Hepatocyte (in vitro differentiated cells): ENCODE data around the gene FN1. TPM values are rescaled to one million over a fixed set of nuclear protein-coding genes. Genes with fewer than 3 reads are reported as not detected.

ENCODE experiments used
- DNase-seq: peaks from one replicate; pipeline ENCODE4 v3.0.0-alpha.2; 2016; ENCODE audit warnings: low spot score
- H2AFZ ChIP-seq: fragments of 200-600 bp; sonication (generic); 2 replicates; pipeline ENCODE4 v1.6.0; 2016; ENCODE audit warnings: antibody characterized with exemption, mild to moderate bottlenecking
- H3K27ac ChIP-seq: fragments of 200-600 bp; sonication (generic); 2 replicates; pipeline ENCODE4 v1.5.1; 2016; ENCODE audit warnings: mild to moderate bottlenecking
- H3K27me3 ChIP-seq: fragments of 200-600 bp; sonication (generic); 2 replicates; pipeline ENCODE4 v1.6.1; 2016
- H3K36me3 ChIP-seq: fragments of 200-600 bp; sonication (generic); replicated peaks from 2 replicates; pipeline ENCODE4 v1.5.1; 2016; ENCODE audit warnings: low read depth; ENCODE audit not compliant: insufficient read depth
- H3K4me1 ChIP-seq: fragments of 200-600 bp; sonication (generic); 2 replicates; pipeline ENCODE4 v1.5.1; 2016; ENCODE audit warnings: mild to moderate bottlenecking, moderate library complexity; ENCODE audit not compliant: insufficient read depth
- H3K4me2 ChIP-seq: fragments of 200-600 bp; sonication (generic); 2 replicates; pipeline ENCODE4 v1.6.0; 2016
- H3K4me3 ChIP-seq: fragments of 200-600 bp; sonication (generic); 2 replicates; pipeline ENCODE4 v1.5.1; 2016; ENCODE audit warnings: mild to moderate bottlenecking
- H3K79me2 ChIP-seq: fragments of 200-600 bp; sonication (generic); 2 replicates; pipeline ENCODE4 v1.6.0; 2017; ENCODE audit warnings: mild to moderate bottlenecking
- H3K9me2 ChIP-seq: fragments of 200-600 bp; sonication (generic); replicated peaks from 2 replicates; pipeline ENCODE4 v1.6.0; 2017; ENCODE audit warnings: mild to moderate bottlenecking; ENCODE audit not compliant: insufficient read depth
- H3K9me3 ChIP-seq: fragments of 200-600 bp; sonication (generic); 2 replicates; pipeline ENCODE4 v1.5.1; 2016; ENCODE audit warnings: low read depth, mild to moderate bottlenecking
- H4K20me1 ChIP-seq: fragments of 200-600 bp; sonication (generic); 2 replicates; pipeline ENCODE4 v1.6.0; 2016; ENCODE audit warnings: mild to moderate bottlenecking; ENCODE audit not compliant: insufficient read depth, poor library complexity, severe bottlenecking
- CTCF ChIP-seq: fragments of 200-600 bp; sonication (generic); IDR thresholded peaks from 2 replicates; pipeline ENCODE4 v1.5.1; 2016; ENCODE audit warnings: antibody characterized with exemption, mild to moderate bottlenecking; ENCODE audit not compliant: poor library complexity
- EZH2 ChIP-seq: fragments of 200-600 bp; sonication (generic); IDR thresholded peaks from 2 replicates; pipeline ENCODE4 v1.6.1; 2016; ENCODE audit warnings: antibody characterized with exemption, mild to moderate bottlenecking, borderline replicate concordance
- EZH2phosphoT487 ChIP-seq: fragments of 200-600 bp; sonication (generic); IDR thresholded peaks from one replicate; pipeline ENCODE4 v1.6.1; 2018; ENCODE audit warnings: antibody characterized with exemption, mild to moderate bottlenecking, low read depth, moderate library complexity; ENCODE audit not compliant: unreplicated experiment, severe bottlenecking
- WGBS: methylation state at CpG from one replicate; pipeline ENCODE4 v1.1.6; 2016; ENCODE audit warnings: low lambda C conversion rate; ENCODE audit errors: missing lambda C conversion rate; 5-methylcytosine and 5-hydroxymethylcytosine counted together
- polyA plus RNA-seq: library from polyadenylated mRNA; unstranded; fragments of >200 nt; fragmentation: Nextera tagmentation; extraction: Ambion mirVana; gene quantifications from 2 replicates; pipeline ENCODE4 v1.2.1, GENCODE V29; 2016
- total RNA-seq: library from RNA; depleted of rRNA; stranded (reverse); fragments of >200 nt; gene quantifications from 2 replicates; pipeline ENCODE4 v1.2.3, GENCODE V29; 2014

FN1 gene
- total and polyA plus RNA-seq, 2 experiments from 2014 or later: 1,650 to 3,020 TPM

- 94% methylated on average over 3 of the region's 3 CpGs for WGBS
Measured at GRCh38 chr2:215483431-215483830, 47.6 kb upstream of the FN1 start.

GRCh38 chr2:215479536-215480240, 43.8 kb upstream of the FN1 start:
- no peak overlapping the region for H3K4me3 ChIP-seq
- no peaks in the 10 kb centered on the region for H3K9me2 ChIP-seq
- DNase-seq: no peak
- TF ChIP-seq EZH2 (no peak), CTCF (no peak), EZH2phosphoT487 (no peak)
- H3K9me3 ChIP-seq: no peaks in the 10 kb centered on the region
- H3K27me3 ChIP-seq: no peaks in the 10 kb centered on the region
- H4K20me1 ChIP-seq: no peaks in the 10 kb centered on the region
- no peaks in the 10 kb centered on the region for H3K4me1 ChIP-seq
- no peak overlapping the region for H3K4me2 ChIP-seq
- WGBS: 61% methylated on average over 6 of the region's 6 CpGs
- no peak overlapping the region for H2AFZ ChIP-seq
- H3K36me3 ChIP-seq: no peaks in the 10 kb centered on the region
- no peaks in the 10 kb centered on the region for H3K79me2 ChIP-seq
- no peak overlapping the region for H3K27ac ChIP-seq

More at GRCh38 chr2:215483431-215483830, 47.6 kb upstream of the FN1 start:
- Histone ChIP-seq H3K79me2 (no peaks in the 10 kb centered on the region), H3K4me1 (no peaks in the 10 kb centered on the region), H3K27ac (no peak overlapping the region), H3K9me3 (no peaks in the 10 kb centered on the region), H3K27me3 (no peaks in the 10 kb centered on the region), H3K4me2 (no peak overlapping the region), H3K36me3 (no peaks in the 10 kb centered on the region), H3K4me3 (no peak overlapping the region), H3K9me2 (no peaks in the 10 kb centered on the region), H4K20me1 (no peaks in the 10 kb centered on the region), H2AFZ (no peak overlapping the region)
- DNase-seq: no peak
- no peak for TF ChIP-seq EZH2
- no peak for TF ChIP-seq EZH2phosphoT487
- TF ChIP-seq CTCF: no peak

- Histone ChIP-seq H3K79me2 (no peaks in the 10 kb centered on the region), H3K9me2 (no peaks in the 10 kb centered on the region), H3K27ac (no peak overlapping the region), H4K20me1 (no peaks in the 10 kb centered on the region), H3K9me3 (no peaks in the 10 kb centered on the region), H3K36me3 (no peaks in the 10 kb centered on the region), H3K4me2 (no peak overlapping the region), H3K4me1 (no peaks in the 10 kb centered on the region), H3K4me3 (no peak overlapping the region), H3K27me3 (no peaks in the 10 kb centered on the region), H2AFZ (no peak overlapping the region)
- 79% methylated on average over 2 of the region's 2 CpGs for WGBS
- TF ChIP-seq CTCF (no peak), EZH2 (no peak), EZH2phosphoT487 (no peak)
- no peak for DNase-seq
Measured at GRCh38 chr2:215479121-215479520, 43.3 kb upstream of the FN1 start.
